HG02852 (cell line): ENCODE data around the gene GPRIN3.

ENCODE experiments used
- ATAC-seq: cut with Tn5 transposase; IDR thresholded peaks from one replicate; pipeline ENCODE4 v1.9.1; 2021; ENCODE audit warnings: mild to moderate bottlenecking, moderate library complexity; ENCODE audit not compliant: unreplicated experiment

GPRIN3 gene

DNA sequence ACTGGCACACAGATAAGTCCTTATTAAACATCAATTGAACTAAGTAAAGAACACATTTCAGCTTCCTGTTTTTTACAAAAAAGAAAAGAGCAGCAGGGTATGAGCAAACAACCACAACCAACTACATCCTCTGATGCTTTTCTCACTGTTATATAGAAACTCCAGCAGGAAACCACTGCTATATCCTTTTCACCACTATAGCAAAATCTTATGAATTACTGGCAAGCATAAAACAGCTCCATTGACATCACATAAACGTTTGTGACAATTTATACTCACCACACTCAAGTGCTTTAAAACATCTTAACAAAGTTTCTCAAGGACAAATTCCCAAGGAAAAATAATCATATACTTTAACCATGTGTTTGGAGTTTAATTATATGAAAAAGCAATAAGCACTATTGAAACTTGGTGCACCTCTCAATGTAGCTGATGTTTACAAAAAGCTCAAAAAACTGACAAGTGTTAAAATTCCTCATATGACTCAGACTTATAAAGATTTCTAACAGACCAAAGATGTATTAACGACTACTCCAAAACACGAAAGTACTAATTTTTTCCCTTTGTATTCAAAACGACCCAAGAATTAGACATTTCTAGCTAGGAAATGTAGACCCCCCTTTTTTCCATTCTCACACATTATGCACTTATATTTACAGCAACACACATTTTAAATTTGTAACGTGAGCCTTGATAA lies 12.9 kb downstream of the GPRIN3 start:
- peak; percentile 75 for ATAC-seq

- no peak for ATAC-seq
Measured at GRCh38 chr4:89293299-89293698, 14.3 kb downstream of the GPRIN3 start.

GRCh38 chr4:89290727-89291516 lies 16.7 kb downstream of the GPRIN3 start:
- no peak for ATAC-seq

GRCh38 chr4:89289312-89289711 lies 18.3 kb downstream of the GPRIN3 start:
- no peak for ATAC-seq

GRCh38 chr4:89288430-89288829 lies 19.2 kb downstream of the GPRIN3 start:
- no peak for ATAC-seq

GRCh38 chr4:89287945-89288344 lies 19.7 kb downstream of the GPRIN3 start:
- no peak for ATAC-seq

DNA sequence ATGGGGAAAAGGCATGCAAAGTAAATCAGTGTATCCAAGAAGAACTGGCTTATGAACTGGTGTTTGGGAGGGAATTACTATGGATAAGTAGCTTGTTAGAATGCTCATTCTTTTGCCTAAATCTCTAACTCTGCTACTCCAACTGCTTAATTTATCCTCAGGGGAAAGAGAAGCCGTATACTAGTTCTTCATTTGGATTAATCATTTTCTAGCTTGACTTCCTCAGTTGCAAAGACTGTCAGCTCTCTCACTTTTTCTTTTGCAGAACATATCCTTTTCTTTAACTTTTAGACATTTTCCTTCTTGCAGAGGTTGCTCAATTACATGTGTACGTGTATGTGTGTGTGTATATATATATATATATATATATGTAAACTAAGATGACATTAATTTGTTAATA lies 21.9 kb downstream of the GPRIN3 start:
- no peak for ATAC-seq

- no peak for ATAC-seq
Measured at GRCh38 chr4:89284828-89285227, 22.8 kb downstream of the GPRIN3 start.

GRCh38 chr4:89284020-89284424 lies 23.6 kb downstream of the GPRIN3 start:
- ATAC-seq = no peak

DNA sequence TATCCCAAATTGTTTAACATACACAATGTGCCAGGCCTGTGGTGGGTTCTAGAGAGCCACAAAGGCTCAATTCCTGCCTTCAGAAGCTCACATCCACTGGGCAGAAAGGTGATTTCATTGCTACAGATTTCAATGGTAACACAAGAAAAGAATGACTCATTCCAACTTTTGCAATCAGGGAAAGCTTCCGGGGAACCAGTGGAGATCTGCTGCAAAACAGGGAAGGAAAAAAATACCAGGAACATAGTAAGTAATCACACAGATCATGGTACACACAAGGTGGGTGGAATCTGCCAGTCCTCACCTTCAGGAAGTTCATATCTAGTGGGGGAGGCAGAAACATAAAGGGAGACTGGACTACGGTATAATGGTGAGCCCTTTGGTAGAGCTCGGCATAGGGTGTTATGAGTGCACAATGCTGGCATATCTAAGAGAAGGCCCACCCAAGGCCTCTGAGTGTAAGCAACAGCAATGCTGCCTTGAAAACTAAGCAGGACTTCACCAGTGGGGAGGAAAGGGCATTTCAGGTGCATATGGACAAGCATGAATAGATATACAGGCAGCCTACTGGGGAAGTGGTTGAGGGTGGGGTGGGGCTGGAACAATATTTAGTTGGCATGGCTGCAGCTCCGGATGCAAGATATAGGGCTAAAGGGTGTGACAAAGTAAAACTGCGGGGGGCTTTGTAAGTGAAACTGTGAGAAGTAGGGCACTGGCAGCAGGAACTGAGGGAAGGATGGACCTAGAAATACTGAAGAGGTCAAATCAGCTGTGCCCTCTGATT lies 24.2 kb downstream of the GPRIN3 start:
- no peak for ATAC-seq

DNA sequence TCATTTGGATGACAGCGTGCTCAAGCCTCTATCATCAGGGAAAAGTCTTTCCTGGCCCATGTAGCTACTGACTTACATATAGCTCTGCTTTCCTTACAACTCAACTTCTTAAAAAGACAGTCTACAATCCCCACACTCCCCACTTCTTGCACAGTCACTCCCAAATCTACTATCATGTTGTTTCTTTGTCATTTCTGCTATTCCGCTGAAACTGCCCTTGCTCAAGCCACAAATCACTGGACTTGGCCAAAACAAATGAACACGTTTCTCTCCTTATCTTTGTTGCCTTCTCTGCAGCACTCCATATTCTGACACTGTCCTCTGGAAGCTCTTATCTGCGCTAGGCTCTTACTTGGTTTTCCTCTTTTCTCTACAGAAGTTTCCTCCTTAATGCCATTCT lies 28.2 kb downstream of the GPRIN3 start:
- no peak for ATAC-seq

GRCh38 chr4:89277412-89277811 lies 30.2 kb downstream of the GPRIN3 start:
- no peak for ATAC-seq

- no peak for ATAC-seq
Measured at GRCh38 chr4:89276296-89276695, 31.3 kb downstream of the GPRIN3 start.

GRCh38 chr4:89275587-89275986 lies 32.0 kb downstream of the GPRIN3 start:
- no peak for ATAC-seq

- ATAC-seq = no peak
Measured at GRCh38 chr4:89273741-89274141, 33.9 kb downstream of the GPRIN3 start.

DNA sequence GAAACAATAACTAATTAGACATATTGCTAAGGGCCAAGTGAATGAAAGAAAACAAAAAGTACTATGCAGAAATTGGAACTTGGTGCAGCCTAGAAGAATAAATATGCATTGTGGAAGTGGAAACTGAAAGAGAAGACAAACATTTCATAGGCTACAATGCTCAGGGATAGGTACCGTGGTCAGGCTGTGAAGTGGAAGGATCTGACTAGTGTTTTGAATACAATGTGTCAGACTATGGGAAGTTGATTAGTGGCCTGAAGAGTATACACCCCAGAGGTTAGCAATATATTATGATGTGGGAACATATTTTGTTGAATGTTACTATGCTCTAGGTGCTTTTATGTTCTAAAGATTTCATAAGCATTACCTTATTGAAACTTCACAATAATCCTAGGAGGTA lies 36.8 kb downstream of the GPRIN3 start:
- ATAC-seq = no peak

DNA sequence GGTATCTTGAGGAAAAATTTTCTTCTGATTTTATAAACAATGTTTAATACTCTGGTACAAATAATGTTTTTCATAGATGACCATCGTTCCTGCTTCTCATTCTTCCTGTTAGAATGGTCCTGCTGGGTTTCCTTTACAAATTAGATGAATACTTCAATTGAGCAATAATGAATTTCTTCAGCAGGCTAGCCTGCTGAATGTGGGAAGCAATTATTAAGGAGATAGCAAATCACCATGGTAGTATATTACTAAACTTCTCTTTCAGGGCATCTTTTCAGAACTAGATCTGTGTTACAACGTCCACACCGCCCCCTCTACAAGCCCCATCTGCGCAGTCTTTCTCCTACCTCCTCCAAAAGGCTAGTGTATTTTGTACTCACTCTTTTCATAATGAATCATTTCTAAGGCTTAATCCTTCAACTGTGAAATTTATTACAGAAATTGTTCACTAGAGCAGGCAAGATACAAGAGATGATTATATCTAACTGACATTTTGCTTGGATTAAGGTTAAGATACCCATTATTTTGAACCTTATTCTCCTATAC lies 38.4 kb downstream of the GPRIN3 start:
- ATAC-seq = no peak

DNA sequence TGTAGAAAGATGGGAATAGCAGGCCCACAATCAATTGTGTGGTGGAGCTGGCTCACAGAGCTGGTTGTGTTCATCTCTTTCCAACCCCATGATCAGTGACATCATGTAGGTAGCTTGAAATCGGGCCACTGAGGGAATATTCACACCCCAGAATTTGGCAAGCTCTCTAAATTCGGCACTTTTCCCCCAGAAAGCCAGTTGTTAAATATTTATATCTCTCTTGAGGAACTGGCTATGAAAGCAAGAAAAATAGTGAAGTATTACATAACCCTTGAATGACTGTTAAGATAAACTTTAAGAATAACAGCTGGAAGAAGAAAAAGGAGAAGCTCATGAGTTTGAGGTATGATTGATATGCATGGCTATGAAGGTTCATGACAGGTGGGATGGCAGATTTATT lies 38.9 kb downstream of the GPRIN3 start:
- no peak for ATAC-seq

GRCh38 chr4:89267846-89268245 lies 39.8 kb downstream of the GPRIN3 start:
- no peak for ATAC-seq

DNA sequence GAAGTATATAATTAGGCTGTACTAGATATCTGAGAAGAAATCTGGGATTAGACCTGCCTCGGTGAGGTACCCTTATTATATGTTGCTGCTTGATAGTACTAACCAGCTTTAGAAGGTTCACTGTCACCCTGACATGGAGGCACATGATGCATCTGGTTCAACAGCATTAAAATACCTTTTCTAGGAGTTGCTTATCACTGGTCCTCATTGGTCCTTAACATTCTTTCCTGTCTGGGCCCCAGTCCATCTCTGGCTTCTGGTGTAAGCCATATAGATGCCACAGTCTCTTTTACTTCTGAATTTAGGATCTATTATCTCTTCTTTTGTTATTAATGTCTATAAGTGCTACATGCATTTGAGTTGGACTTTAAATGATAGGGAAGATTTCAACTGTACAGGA lies 40.2 kb downstream of the GPRIN3 start:
- ATAC-seq = no peak

- no peak for ATAC-seq
Measured at GRCh38 chr4:89266128-89266527, 41.5 kb downstream of the GPRIN3 start.
